OCI-LY7 (cell line): ENCODE measurements around the gene ERVFRD-1.

ENCODE experiments used
- CTCF ChIP-seq: fragments of 200-600 bp; sonication (generic); conservative IDR thresholded peaks from 2 replicates; pipeline ENCODE4 v1.5.1; 2014; ENCODE audit warnings: mild to moderate bottlenecking, antibody characterized with exemption, low read length, moderate library complexity, mixed read lengths
- EZH2phosphoT487 ChIP-seq: fragments of 200-600 bp; sonication (generic); IDR thresholded peaks from 2 replicates; pipeline ENCODE4 v1.6.1; 2018; ENCODE audit warnings: low read depth, borderline replicate concordance, mild to moderate bottlenecking, mixed run types, antibody characterized with exemption, low read length, moderate library complexity, mixed read lengths

GRCh38 chr6:11152581-11152980 lies 41.1 kb upstream of the ERVFRD-1 start:
- TF ChIP-seq CTCF, result no peak
- TF ChIP-seq EZH2phosphoT487, result no peak
